HCEC 1CT (cell line): ENCODE results near the gene HMGB1.
A peak's percentile ranks its signal among the peaks of the same experiment; 100 is the strongest.

Experiments used
- DNase-seq: peaks from one replicate; pipeline ENCODE4 v3.0.0-alpha.2; 2017

HMGB1 gene

GRCh38 chr13:30429721-30430694 is 35.7 kb downstream of the HMGB1 start:
- peak; percentile 88 for DNase-seq

GRCh38 chr13:30429235-30429634 is 36.5 kb downstream of the HMGB1 start:
- no peak for DNase-seq

GRCh38 chr13:30423891-30424290 is 41.8 kb downstream of the HMGB1 start:
- no peak for DNase-seq

GRCh38 chr13:30422054-30422839 is 43.5 kb downstream of the HMGB1 start, which contains the start of gene UBE2L5:
TSS of gene UBE2L5 (plus strand) at chr13:30422493. CDS start at chr13:30427991, 5,498 bp downstream.
- DNase-seq, result peak; percentile 76

DNA sequence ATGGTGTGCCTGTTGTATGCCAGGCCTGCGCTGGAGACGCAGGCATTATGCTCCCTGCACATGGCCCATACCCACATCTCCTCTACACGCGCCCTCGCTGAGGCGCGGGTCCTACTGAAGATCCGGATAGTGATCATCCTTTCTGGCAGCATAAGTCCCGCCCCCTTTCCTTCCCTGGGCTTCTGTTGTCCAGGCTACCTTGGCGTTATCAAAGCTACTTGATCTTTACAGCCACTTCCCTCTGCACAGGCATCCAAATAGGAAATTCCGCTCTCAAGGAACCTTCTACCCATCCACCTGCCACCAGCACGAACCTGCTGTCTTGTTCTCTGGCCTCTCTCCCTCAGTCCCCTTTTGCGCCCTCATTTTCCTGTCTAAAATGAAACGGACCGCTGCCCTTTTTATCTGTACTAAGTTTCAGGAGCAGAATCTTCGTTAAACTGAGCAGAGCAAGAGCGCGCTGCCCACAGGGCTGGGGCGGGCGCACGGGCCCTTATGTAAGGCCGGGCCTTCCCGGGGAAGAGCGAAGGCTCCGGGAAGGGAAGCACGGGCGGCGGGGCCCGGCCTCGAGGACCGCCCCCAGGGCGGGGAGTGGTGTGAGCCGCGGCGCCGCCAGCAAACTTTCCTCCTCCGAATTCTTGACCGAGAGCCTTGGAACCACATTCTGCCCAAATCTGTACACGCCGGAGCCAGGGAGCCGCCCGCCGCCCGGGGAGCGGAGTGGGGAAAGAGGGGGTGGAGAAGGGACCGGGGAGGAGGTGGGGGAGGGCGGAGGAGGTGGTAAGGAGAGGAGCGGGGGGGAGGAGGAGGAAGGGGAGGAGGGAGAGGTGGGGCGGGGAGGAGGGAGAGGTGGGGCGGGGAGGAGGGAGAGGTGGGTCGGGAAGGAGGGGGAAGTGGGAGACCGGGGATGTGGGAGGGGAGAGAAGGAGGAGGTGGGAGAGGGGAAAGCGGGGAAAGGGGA is 44.4 kb downstream of the HMGB1 start:
- peak; percentile 84 for DNase-seq

GRCh38 chr13:30418717-30419459 is 46.8 kb downstream of the HMGB1 start:
- no peak for DNase-seq

DNA sequence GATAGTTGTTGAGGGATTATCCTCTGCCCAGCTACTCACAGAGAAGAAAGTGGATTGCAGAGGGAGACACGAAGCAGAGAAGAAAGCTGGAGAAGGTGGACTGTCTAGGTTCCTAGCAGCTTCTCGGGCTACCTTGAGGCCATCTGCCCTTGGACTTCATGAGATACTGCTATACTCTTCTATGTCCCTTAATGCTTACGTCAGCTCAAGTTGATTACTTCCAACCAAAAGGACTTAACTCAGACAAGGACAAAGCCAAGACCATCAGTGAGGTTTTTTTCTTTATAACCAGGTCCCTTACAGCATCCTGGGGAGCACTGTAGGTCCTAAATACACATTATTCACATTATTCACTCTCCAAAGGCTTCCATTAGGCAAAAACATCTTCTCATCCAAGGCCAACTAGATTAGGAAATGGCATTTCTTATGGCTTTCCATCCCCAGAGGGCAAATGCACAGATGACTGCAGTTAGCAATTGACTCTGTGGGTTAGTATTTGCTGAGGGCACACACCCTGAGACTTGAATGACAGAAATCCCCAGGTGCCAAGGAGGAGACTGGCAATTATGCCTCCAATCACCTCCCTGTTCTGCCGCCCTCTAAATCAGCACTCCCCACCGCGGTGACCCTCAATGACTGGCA is 47.5 kb downstream of the HMGB1 start:
- no peak for DNase-seq

GRCh38 chr13:30416471-30416870 is 49.3 kb downstream of the HMGB1 start:
- DNase-seq, result no peak

DNA sequence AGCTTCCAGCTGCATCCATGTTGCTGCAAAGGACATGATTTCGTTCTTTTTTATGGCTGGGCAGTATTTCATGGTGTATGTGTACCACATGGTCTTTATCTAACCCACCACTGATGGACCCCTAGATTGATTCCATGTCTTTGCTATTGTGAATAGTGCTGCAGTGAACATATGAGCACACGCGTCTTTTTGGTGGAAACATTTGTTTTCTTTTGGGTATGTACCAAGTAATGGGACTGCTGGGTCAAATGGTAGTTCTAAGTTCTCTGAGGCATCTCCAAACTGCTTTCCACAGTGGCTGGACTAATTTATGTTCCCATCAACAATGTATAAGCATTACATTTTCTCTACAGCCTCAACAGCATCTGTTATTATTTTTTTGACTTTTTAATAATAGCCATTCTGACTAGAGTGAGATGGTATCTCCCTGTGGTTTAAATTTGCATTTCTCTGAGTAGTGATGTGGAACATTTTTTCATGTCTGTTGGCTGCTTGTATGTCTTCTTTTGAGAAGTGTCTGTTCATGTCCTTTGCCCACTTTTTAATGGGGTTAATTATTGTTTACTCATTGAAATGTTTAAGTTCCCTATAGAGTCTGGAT is 50.2 kb downstream of the HMGB1 start:
- no peak for DNase-seq

GRCh38 chr13:30413842-30414241 is 51.9 kb downstream of the HMGB1 start:
- DNase-seq, result no peak

GRCh38 chr13:30412346-30412745 is 53.4 kb downstream of the HMGB1 start:
- DNase-seq, result no peak

DNA sequence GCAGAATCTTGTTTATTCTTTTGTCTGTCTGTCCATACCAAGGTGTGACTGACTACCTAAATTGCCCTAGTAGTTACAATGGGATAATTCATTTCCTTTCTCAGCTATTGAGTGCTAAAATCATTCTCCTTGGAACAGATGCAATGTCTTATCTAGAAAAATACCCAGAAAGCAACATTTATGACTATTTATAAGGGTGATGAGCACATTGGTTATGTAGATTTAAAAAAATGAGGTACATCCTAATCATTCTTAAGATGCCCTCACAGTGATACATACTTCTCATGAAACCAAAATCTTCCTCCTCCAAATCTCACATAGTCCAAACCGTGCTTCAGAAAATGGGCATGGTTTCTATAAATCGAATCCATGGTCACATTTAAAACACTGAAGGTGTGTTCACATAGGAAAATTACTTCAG is 55.0 kb downstream of the HMGB1 start:
- no peak for DNase-seq

DNA sequence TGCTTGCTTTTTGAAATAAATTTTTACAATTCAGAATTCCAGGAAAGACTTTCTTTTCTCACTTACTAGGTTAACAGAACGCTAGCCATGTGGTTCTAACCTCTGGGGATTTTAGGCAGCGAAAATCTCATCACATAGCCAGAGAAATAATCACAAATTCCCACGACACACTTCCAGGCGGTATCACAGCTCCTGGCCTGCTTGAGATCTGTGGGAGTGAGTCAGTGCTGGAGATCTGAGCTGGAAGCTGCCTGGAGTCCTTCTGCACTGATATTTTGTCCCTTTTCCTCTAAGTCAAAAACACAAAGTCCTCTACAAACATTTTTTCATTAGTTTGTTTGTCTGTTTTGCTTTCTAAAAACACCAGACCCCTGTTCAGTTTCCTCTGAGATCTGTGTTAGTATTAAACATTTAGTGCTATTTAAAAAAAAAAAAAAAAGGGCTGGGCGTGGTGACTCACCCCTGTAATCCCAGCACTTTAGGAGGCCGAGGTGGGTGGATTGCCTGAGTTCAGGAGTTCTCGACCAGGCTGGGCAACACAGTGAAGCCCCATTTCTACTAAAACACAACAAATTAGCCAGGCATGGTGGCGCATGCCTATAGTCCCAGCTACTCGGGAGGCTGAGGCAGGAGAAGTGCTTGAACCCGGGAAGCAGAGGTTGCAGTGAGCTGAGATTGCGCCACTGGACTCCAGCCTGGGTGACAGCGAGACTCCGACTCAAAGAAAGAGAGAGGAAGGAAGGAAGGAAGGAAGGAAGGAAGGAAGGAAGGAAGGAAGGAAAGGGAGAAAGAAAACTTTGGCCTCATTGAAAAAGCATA is 55.6 kb downstream of the HMGB1 start:
- peak; percentile 70 for DNase-seq

DNA sequence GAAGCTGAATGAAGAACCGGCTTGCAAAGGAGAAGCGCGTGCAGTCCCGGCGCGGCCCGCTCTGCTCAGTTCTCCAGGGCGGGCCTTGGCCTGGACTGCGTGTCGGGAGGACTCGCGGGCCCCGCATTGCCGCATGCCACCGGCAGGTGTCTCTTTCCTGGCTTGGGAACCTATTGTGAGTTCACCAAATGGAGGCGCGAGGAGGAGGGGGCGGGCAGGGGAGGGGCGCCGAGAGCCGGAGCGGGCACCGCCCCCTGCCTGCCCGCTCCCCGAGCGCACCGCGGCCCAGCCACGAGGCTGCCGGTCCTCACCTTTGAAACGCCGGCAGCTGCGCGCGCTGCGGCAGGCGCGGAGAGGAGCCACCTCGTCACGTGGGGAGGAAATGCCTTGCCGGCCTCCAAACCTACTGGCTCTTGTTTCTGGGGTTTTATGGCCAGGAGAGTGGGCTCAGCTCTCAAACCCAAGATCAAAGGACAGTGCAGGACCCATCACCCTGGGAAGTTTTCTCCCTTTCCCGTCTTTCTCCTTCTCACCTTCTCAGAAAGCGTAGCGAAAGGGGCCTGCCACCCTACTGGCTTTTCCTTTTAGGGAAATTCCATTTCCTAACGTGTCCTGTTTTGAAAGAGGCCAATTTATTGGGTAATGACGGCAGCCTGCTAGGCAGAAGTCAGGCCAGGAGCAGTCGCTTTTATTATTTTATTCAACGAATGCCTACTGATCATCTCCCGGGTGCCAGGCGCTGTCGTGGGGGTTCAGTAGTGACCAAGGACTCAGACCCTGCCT is 57.2 kb downstream of the HMGB1 start:
- DNase-seq, result peak; percentile 75

GRCh38 chr13:30406779-30407416 is 58.8 kb downstream of the HMGB1 start:
- no peak for DNase-seq
